Measurements from ENCODE around the gene SHF. TPM values are rescaled to one million over a fixed set of nuclear protein-coding genes. Genes with fewer than 3 reads are reported as not detected.
A peak's percentile ranks its signal among the peaks of the same experiment; 100 is the strongest.

SHF gene
- total RNA-seq, 4 donors from 2014 or later = 6.0 to 19.4 (median 13.0) TPM

GRCh38 chr15:45187578-45187893, 230 bp downstream of the SHF start:
- no CpG with 5 or more reads among the region's 43 CpGs for WGBS, 2 donors
- no peak for TF ChIP-seq POLR2A (IDR thresholded peaks at IDR 0.05)
- TF ChIP-seq CTCF (IDR thresholded peaks at IDR 0.05) = no peak
- intact Hi-C loops (cut with DNase I; ENCODE audit: low total_unique reads) = no loop called here
- DNase-seq (ENCODE audit: low spot score in 2 of 2) = no peak
- peak overlapping the region; percentile 37 for H3K4me3 ChIP-seq (ENCODE audit: low read depth, poor library complexity, severe bottlenecking)

GRCh38 chr15:45186771-45187577, 792 bp downstream of the SHF start:
- TF ChIP-seq CTCF (IDR thresholded peaks at IDR 0.05) (no peak), POLR2A (IDR thresholded peaks at IDR 0.05) (no peak)
- H3K4me3 ChIP-seq (ENCODE audit: low read depth, poor library complexity, severe bottlenecking) = peak overlapping the region; percentile 37
- WGBS, 2 donors = 17 to 37% methylated on average over 19 to 28 of the region's 42 CpGs
- intact Hi-C loops (cut with DNase I; ENCODE audit: low total_unique reads) = no loop called here
- peak in 1 of 2 donors; percentile 89 for DNase-seq (ENCODE audit: low spot score in 2 of 2)

- TF ChIP-seq CTCF (IDR thresholded peaks at IDR 0.05) (no peak), POLR2A (IDR thresholded peaks at IDR 0.05) (no peak)
- 44 to 47% methylated on average over 8 of the region's 8 CpGs for WGBS, 2 donors
- H3K4me3 ChIP-seq (ENCODE audit: low read depth, poor library complexity, severe bottlenecking) = no peak overlapping the region
- DNase-seq (ENCODE audit: low spot score in 2 of 2) = peak in 1 of 2 donors; percentile 86
- intact Hi-C loops (cut with DNase I; ENCODE audit: low total_unique reads) = no loop called here
Observed at GRCh38 chr15:45185903-45186770, 1.6 kb downstream of the SHF start.

GRCh38 chr15:45185069-45185779, 2.5 kb downstream of the SHF start:
- TF ChIP-seq CTCF (IDR thresholded peaks at IDR 0.05) (no peak), POLR2A (IDR thresholded peaks at IDR 0.05) (no peak)
- DNase-seq (ENCODE audit: low spot score in 2 of 2) = no peak
- 78 to 86% methylated on average over 3 of the region's 3 CpGs for WGBS, 2 donors
- intact Hi-C loops (cut with DNase I; ENCODE audit: low total_unique reads) = no loop called here
- H3K4me3 ChIP-seq (ENCODE audit: low read depth, poor library complexity, severe bottlenecking) = no peak overlapping the region

- no peak for DNase-seq (ENCODE audit: low spot score in 2 of 2)
- no peak overlapping the region for H3K4me3 ChIP-seq (ENCODE audit: low read depth, poor library complexity, severe bottlenecking)
- 70 to 90% methylated on average over 3 to 9 of the region's 9 CpGs for WGBS, 2 donors
- intact Hi-C loops (cut with DNase I; ENCODE audit: low total_unique reads) = no loop called here
- TF ChIP-seq POLR2A (IDR thresholded peaks at IDR 0.05) (no peak), CTCF (IDR thresholded peaks at IDR 0.05) (no peak)
Observed at GRCh38 chr15:45184562-45185041, 3.2 kb downstream of the SHF start.
